Nephron (organoid): Measurements from ENCODE around the gene TTC29.

Source experiments
- H3K27ac Mint-ChIP-seq, 3 experiments: 2 replicates each; pipeline ENCODE4 v1.8.0; 2020; ENCODE audit warnings: mixed read lengths in 3 of 3, mild to moderate bottlenecking in 2 of 3, moderate library complexity in 1 of 3
- H3K27me3 Mint-ChIP-seq: 2 replicates; pipeline ENCODE4 v1.8.0; 2021; ENCODE audit warnings: low read depth, mild to moderate bottlenecking, moderate library complexity, mixed read lengths
- H3K36me3 Mint-ChIP-seq: 2 replicates; pipeline ENCODE4 v1.8.0; 2020; ENCODE audit warnings: low read depth, mixed read lengths
- H3K4me1 Mint-ChIP-seq: 2 replicates; pipeline ENCODE4 v1.8.0; 2020; ENCODE audit warnings: mixed read lengths
- H3K4me3 Mint-ChIP-seq, 3 experiments: 2 replicates each; pipeline ENCODE4 v1.8.0; 2020; ENCODE audit warnings: mild to moderate bottlenecking in 3 of 3, mixed read lengths in 3 of 3, moderate library complexity in 2 of 3
- H3K9me3 Mint-ChIP-seq: 2 replicates; pipeline ENCODE4 v1.8.0; 2020; ENCODE audit warnings: mixed read lengths
- TF ChIP-seq, protein P1 (sequence below), 3 experiments: fragments of 200-600 bp; sonication (generic); IDR thresholded peaks; one replicate each; pipeline ENCODE4 v1.5.0; 2021; ENCODE audit warnings: antibody characterized with exemption in 3 of 3; ENCODE audit not compliant: unreplicated experiment in 3 of 3

Gene TTC29

DNA sequence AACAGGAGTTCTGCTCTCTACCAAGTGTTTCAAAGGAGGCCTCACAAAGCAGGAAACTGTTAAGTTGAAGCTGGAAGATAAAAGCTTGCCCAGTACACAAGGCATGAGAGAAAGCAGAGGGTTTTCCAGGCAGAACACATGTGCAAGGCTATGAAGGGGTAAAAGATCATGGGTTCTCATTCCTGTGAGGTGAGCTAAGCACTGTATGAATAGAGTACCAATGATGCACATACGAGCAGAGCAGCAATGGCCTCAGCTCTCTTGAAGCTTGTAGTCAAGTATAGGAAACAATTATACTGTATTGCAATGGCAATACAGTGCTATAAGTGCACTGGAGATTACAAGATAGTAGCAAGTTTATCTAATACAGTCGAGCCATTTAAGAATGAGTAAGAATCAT is 18.0 kb downstream of the TTC29 start:
- no peaks in the 10 kb centered on the region for H3K27me3 Mint-ChIP-seq
- TF ChIP-seq, protein P1, sequence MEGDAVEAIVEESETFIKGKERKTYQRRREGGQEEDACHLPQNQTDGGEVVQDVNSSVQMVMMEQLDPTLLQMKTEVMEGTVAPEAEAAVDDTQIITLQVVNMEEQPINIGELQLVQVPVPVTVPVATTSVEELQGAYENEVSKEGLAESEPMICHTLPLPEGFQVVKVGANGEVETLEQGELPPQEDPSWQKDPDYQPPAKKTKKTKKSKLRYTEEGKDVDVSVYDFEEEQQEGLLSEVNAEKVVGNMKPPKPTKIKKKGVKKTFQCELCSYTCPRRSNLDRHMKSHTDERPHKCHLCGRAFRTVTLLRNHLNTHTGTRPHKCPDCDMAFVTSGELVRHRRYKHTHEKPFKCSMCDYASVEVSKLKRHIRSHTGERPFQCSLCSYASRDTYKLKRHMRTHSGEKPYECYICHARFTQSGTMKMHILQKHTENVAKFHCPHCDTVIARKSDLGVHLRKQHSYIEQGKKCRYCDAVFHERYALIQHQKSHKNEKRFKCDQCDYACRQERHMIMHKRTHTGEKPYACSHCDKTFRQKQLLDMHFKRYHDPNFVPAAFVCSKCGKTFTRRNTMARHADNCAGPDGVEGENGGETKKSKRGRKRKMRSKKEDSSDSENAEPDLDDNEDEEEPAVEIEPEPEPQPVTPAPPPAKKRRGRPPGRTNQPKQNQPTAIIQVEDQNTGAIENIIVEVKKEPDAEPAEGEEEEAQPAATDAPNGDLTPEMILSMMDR (IDR thresholded peaks at IDR 0.05; ENCODE audit: unreplicated experiment in 3 of 3): no peak
- H3K4me1 Mint-ChIP-seq: no peaks in the 10 kb centered on the region
- no peaks in the 10 kb centered on the region for H3K9me3 Mint-ChIP-seq
- H3K27ac Mint-ChIP-seq: no peak overlapping the region
- H3K4me3 Mint-ChIP-seq: no peak overlapping the region
- H3K36me3 Mint-ChIP-seq: no peaks in the 10 kb centered on the region

DNA sequence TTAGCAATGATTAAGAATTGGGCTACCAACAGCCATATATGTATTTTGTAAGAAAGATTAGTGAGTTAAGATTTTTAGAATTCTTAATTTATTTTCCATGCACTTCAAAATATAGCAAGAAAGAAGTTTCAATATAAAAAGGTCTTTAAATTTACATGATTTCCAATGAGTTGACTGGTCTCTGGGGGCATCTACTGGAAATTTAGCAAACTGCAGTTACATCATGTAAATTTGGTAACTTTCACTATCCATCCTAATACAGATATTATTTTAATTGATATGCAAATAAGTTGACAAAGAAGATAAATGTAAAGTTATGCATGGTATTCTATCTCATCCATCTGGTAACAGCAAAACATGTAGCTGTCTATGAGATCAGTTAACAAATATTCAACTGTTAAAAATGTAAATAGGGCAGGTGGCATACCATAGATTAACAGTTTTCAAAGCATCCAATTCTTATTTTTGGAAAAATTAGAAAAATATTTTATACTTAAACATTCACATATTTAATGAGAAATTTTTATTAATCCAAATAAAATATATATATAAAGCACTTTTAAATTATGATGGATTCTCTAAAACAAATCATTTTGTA is 29.1 kb downstream of the TTC29 start:
- no peak overlapping the region for H3K27ac Mint-ChIP-seq
- no peaks in the 10 kb centered on the region for H3K36me3 Mint-ChIP-seq
- H3K4me1 Mint-ChIP-seq: no peaks in the 10 kb centered on the region
- no peak overlapping the region for H3K4me3 Mint-ChIP-seq
- no peaks in the 10 kb centered on the region for H3K9me3 Mint-ChIP-seq
- TF ChIP-seq, protein P1 (IDR thresholded peaks at IDR 0.05; ENCODE audit: unreplicated experiment in 3 of 3): peak; percentile 67 to 92 (median 77)
- H3K27me3 Mint-ChIP-seq: no peaks in the 10 kb centered on the region

DNA sequence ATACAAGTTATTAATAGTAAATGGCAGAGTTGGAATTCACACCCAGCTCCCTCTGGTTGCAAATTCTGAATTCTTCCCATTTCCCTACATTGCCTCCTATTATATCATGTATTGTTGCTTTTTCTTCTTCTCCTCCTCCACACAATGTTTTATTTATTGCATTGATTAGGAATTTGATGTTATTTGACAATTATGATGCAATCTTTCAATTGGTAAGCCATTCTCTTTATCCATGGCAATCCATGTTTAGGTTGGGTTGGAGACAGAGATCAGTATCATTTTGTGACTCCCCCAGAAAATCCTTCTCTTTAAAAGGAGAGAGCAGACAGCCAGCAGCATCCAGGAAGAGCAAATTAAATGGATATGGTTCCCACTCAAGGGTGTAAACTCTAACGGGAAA is 30.5 kb downstream of the TTC29 start:
- Mint-ChIP-seq H3K9me3 (no peaks in the 10 kb centered on the region), H3K4me1 (no peaks in the 10 kb centered on the region), H3K27ac (no peak overlapping the region), H3K36me3 (no peaks in the 10 kb centered on the region), H3K4me3 (no peak overlapping the region), H3K27me3 (no peaks in the 10 kb centered on the region)
- TF ChIP-seq, protein P1 (IDR thresholded peaks at IDR 0.05; ENCODE audit: unreplicated experiment in 3 of 3): no peak

DNA sequence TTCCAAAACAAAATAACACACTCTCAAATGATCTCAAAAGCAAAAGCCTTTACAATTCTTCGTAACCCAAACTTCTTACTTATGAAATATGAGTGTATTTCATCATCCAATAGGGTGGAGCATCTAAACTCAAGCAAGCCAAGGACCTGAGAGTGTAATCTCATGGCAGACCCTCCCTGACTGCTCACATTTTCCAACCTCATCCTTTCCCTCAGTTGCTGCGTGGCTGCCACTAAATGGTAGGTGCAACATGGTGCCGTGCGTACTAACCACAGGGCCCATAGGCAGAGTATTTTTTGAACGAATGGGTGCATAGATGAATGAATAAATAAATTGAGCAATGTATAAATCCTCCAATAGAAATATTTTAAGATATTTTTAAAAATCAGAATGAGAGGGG is 45.4 kb downstream of the TTC29 start:
- Mint-ChIP-seq H3K4me3 (no peak overlapping the region), H3K27ac (no peak overlapping the region), H3K27me3 (peaks cover 4% of the 10 kb centered on the region), H3K36me3 (no peaks in the 10 kb centered on the region), H3K9me3 (no peaks in the 10 kb centered on the region), H3K4me1 (no peaks in the 10 kb centered on the region)
- TF ChIP-seq, protein P1 (IDR thresholded peaks at IDR 0.05; ENCODE audit: unreplicated experiment in 3 of 3): no peak

DNA sequence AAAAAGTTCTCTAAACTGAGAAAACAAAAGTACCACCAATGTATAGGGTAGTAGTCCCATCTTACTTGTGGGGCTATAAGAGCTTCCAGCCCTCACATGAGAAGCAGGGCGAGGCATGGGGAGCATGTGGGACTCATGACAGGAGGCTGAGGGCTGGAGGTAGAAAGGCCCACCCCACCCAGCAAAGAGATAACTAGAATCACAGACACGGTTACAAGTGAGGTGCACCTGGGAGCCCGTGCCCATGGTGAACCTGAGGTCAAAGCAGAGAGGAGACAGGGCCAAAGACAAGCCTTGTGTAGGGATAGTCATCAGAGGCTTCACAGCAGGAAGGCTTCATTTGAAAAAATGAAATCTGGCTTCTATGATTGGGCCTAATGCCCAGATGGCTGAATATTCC is 55.4 kb downstream of the TTC29 start:
- no peaks in the 10 kb centered on the region for H3K4me1 Mint-ChIP-seq
- H3K27me3 Mint-ChIP-seq: no peaks in the 10 kb centered on the region
- TF ChIP-seq, protein P1 (IDR thresholded peaks at IDR 0.05; ENCODE audit: unreplicated experiment in 3 of 3): no peak
- H3K27ac Mint-ChIP-seq: no peak overlapping the region
- no peak overlapping the region for H3K4me3 Mint-ChIP-seq
- no peaks in the 10 kb centered on the region for H3K36me3 Mint-ChIP-seq
- peaks cover 3% of the 10 kb centered on the region for H3K9me3 Mint-ChIP-seq

DNA sequence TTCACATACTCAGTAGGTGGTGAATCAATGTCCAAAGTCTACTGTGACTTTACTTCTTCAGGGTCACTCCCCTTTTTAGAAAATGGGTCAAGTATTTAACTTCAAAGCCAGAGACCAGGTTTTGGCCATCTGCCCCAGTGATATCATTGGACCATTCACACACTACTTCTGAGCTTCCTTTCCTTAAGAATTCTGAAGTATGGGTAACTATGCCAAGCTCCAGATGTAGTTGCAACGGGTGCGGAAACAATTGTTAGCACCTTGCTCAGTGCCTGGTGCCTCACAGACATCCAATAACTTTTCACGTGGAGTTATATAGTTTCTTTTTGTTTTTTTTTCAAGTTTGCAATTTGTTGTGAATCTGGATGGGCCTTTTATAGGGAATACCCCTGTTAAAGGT is 62.6 kb downstream of the TTC29 start:
- TF ChIP-seq, protein P1 (IDR thresholded peaks at IDR 0.05; ENCODE audit: unreplicated experiment in 3 of 3): no peak
- Mint-ChIP-seq H3K4me3 (no peak overlapping the region), H3K27me3 (no peaks in the 10 kb centered on the region), H3K36me3 (no peaks in the 10 kb centered on the region), H3K4me1 (no peaks in the 10 kb centered on the region), H3K27ac (no peak overlapping the region), H3K9me3 (no peaks in the 10 kb centered on the region)
